GM19372 (cell line): ENCODE results near the gene ALPP.
"Not testable (repeated sequence)": the region's sequence is repeated elsewhere in the genome, so short reads cannot be mapped to it uniquely, and the experiment has no call there.

Experiments used
- ATAC-seq: cut with Tn5 transposase; IDR thresholded peaks from one replicate; pipeline ENCODE4 v1.9.1; 2021; ENCODE audit warnings: mild to moderate bottlenecking, low read depth, moderate library complexity; ENCODE audit not compliant: unreplicated experiment

The ALPP gene

DNA sequence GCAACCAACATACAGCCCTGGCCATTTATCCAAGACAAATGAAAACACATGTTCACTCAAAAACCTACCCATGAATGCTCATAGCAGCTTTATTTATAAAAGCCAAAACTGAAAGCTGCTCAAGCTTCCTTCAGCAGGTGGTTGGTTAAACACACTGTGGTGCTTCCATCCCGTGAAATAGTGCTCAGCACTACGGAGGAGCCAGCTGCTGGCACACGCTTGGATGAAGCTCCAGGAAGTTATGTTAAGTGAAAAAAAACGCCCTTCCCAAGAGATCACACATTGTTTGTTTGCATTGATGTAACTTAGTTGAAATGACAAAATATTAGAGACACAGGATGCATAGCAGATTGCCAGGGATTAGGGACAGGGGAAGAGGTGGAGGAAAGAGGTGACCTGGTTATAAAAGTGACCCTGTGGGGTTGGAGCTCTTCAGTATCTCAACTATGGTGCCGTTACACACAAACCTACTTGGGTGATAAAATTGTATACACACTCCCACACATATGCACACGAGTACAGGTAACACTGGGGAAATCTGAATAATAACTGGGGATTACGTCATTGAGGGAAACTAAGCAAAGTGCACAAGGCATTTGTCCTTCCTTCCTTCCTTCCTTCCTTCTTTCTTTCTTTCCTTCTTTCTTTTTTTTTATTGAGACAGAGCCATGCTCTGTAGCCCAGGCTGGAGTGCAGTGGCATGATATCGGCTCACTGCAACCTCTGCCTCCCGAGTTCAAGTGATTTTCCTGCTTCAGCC lies 21.9 kb downstream of the ALPP start:
- ATAC-seq, result no peak

DNA sequence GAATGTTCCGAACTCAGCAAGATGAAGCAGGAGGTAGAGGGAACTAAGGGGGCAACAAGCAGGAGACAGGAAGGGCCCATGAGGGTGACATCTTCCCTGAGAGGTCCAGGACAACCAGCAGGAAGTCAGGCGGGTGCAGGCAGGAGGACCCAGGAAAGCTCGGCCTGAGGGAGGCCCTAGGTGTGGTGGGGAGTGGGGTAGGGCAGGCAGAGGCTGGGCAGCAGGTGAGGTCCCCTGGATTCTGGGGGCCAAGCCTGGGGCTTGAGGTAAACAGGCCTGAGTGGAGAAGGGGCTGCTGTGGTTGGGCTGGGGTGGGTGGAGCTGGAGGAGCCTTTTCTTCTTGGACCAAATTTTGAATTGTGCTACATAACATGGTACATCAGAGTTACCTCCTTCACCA lies 24.0 kb downstream of the ALPP start:
- ATAC-seq, result no peak

DNA sequence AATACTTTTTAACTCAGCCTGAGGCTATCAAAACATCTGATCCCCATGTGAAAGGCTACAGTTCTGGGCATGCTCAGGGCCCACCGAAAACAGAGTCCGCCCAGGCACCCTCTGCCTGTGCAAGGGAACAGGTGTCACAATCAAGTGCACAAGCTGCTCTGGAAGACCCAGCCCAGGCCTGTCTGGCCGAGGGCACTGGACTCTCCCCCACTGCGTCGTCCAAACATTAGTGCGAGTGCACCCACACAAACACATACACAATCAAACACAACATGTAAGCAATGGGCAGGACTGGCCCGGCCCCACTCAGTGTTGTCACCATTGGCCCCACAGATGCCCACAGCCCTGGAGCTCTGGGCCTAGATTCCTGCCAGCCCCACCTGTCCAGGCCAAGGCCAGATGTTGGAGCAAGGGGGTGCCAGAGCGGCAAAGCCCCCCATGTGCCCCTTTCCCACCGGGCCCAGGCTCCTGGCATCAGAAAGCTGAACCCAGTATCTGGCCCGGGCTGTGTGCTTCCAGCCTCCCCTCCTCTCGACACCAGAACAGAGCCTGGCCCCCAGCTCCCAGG lies 27.5 kb downstream of the ALPP start:
- no peak for ATAC-seq

DNA sequence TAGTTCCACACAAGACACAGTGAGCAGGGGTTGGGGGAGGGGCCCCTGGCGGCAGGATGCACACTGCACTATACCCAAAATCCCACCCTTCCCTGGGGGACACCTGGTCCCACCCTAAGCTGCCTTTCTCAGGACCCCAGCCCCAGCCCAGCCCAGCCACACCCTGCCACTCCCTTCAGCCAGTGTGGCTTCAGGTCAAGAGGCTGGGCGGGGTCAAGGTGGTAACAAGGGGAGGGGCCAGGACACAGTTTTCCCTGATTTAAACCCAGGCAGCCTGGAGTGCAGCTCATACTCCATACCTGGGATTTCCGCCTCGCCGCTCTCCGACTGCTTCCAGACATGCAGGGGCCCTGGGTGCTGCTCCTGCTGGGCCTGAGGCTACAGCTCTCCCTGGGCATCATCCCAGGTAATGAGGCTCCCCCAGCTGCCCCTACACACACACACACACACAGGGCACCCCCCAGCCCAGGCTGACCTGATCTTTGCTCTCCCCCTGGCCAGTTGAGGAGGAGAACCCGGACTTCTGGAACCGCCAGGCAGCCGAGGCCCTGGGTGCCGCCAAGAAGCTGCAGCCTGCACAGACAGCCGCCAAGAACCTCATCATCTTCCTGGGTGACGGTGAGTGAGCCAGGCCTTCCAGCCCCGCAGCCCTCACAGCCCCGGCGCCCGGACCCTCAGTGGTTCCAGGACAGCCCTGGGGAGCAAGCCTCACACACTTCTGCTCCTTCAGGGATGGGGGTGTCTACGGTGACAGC lies 28.2 kb downstream of the ALPP start, which contains the start of gene ALPG:
ALPG (plus strand) TSS at position 289 of the 755 bp plus-strand sequence; CDS start at position 340, 51 bp downstream.
- ATAC-seq, result no peak

DNA sequence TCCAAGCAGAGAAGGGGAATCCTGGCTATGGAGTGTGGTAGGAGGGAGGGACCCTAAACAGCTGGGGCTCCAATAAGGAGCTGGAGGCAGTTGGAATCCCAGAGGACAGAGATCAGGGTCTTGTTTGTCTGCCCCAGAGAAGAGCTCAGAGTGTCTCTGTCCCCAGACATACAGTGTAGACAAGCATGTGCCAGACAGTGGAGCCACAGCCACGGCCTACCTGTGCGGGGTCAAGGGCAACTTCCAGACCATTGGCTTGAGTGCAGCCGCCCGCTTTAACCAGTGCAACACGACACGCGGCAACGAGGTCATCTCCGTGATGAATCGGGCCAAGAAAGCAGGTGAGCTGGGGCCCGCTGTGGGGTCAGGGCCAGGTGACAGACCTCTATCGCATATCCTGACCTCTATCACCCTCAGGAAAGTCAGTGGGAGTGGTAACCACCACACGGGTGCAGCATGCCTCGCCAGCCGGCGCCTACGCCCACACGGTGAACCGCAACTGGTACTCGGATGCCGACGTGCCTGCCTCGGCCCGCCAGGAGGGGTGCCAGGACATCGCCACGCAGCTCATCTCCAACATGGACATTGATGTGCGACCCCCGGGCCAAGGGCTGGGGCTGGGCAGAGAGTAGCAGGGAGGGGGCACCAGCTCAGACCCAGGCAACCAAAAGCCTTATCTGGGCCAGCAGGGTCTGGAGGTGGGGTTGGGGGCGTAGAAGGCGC lies 29.0 kb downstream of the ALPP start:
- not testable (repeated sequence) for ATAC-seq

DNA sequence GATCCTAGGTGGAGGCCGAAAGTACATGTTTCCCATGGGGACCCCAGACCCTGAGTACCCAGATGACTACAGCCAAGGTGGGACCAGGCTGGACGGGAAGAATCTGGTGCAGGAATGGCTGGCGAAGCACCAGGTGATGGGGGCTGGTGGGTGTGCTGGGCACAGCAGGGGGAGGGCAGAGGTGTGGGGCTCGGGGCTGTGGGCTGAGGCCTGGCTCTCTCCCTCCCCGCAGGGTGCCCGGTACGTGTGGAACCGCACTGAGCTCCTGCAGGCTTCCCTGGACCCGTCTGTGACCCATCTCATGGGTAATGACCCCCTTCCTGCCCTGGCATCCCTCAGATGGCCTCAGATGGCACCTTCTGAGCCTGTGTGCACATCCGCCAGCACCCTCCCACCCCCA lies 29.7 kb downstream of the ALPP start:
- ATAC-seq, result not testable (repeated sequence)

DNA sequence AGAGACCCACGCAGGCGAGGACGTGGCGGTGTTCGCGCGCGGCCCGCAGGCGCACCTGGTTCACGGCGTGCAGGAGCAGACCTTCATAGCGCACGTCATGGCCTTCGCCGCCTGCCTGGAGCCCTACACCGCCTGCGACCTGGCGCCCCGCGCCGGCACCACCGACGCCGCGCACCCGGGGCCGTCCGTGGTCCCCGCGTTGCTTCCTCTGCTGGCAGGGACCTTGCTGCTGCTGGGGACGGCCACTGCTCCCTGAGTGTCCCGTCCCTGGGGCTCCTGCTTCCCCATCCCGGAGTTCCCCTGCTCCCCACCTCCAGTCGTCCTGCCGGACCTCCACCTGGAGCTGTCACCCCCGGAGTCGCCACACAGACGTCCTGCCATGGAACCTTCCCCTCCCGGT lies 31.1 kb downstream of the ALPP start:
- ATAC-seq, result not testable (repeated sequence)

DNA sequence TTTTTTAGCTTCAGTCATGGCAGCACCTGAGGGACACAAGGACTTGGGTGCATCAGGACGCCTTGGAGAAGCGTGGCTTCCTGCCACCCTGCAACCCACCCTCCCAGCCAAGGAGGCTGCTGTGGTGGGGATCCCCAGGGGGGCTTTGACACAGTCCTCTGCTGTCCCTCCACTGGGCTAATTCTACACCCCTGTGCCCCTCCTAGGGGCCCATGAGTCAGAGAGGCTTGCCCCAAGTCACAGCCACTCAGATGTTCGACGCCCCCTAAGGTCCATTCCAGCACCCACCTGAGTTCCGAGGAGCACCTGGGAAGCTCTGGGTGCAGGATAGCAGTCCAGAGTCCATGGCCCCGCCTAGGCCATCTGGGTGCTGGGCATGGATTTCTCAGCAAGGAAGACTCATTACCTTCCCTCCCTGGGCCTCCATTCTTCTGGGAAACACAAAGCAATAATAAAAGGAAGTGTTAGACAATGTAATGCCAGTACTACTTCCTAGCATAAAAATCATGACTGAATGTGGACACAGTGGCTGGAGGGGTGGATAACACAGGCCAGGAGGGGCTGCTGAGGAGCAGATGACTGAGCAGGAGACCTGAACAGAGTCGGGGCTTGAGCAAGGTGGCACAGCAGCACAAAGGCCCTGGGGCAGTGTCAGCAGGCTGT lies 31.8 kb downstream of the ALPP start:
- ATAC-seq, result no peak

DNA sequence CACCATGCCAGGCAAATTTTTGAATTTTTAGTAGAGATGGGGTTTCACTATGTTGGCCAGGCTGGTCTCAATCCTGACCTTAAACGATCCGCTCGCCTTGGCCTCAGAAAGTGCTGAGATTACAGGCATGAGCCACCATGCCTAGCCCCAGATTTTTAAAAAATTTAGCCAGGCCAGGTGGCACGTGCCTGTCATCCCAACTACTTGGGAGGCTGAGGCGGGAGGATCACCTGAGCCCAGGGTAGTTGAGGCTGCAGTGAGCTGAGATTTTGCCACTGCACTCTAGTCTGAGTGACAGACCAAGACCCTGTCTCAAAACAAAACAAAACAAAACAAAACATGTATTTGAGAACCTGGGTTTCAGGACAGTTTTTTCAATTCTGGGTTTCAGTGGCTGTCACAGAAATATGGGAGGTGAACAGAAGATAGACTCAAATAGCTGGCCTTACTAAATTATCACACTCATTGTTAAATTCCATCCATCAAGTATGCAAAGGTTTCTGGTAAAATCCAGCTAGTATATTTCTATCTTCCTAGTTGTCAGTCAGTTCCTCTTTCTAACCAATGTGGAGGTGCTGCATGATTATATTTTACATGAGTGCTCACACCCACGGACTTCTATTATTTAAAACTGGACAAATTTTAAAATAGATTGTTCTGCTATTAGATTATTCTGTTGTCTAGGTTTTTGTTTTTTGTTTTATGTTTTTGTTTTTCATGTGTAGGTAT lies 33.5 kb downstream of the ALPP start:
- ATAC-seq, result no peak

DNA sequence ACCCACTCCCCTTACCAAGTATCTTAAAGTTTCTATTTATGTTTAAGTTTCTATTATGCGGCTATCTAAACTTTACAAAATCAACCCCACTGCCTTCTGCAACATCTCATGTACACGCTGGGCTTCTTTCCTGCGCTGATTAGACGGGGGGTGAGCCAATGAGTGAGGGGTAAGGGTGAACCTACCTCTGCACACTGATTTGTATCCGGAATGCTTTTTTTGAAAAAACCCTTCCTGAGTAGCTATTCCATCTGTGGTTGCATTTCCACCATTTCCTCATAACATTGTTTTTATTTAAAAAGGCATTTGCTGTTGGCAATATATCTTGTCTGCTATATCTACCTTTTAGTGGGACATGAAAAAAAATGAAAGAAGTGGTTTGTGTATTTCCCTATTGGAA lies 34.4 kb downstream of the ALPP start:
- ATAC-seq, result no peak

DNA sequence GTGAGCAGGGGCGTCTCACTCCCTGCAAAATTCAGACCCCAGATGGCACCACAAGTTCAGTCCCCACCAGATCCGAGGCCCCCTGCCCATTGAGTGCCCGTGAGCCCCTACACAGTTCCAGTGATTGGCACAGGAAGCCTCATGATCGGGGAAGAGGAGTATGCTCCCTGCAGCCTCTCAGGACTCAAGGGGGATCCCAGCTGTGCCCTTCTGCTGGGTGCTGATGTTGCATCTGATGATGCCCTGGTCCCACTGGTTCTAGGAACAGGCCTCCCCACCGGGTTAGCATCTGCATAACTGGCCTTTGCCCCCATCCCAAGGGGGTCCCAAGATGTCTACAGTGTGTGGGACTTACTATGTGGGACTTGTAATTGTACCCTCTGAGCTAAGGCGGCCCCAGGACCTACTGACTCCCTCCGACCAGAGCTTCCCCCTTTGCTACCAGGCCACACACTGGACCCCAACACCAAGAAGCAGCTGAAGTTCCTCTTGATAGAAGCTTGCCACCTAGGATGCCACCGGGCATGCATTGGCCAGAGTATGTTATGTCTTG lies 36.7 kb downstream of the ALPP start:
- ATAC-seq, result no peak

DNA sequence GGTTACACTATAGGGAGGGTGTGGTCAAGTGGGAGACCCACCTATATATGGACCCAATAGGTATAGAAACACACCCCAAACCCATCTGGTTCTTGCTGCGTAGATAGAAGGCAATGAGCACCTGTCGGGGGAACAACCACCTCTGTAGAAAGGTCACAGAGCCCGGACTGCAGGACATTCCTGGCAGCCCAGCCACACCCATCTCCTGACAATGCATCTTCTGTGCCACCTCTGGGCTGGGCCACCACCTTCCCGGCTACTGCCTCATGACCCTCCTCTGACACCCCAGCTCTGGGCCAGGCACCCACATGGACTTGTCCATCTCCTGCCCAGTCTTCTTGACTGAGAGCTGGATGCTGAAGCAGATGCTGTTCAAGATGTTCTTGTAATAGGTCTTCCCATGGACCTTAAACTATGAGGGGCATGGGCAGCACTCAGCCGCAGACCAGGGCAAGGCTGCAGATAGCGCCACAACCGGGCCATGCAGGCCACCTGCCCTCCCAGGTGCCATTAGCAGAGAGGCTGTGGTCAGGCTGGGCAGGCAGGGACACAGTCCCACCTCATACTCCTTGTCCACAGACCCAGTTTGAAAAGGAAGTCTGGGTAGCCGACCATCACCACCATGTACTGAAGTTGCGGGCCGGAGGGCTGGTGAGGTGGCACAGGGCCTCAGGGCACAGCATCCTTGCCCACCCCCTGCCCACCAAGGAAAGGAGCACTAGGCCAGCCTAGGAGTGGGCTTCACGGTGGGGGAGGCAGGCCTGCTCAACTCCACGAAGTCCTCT lies 37.4 kb downstream of the ALPP start:
- no peak for ATAC-seq

DNA sequence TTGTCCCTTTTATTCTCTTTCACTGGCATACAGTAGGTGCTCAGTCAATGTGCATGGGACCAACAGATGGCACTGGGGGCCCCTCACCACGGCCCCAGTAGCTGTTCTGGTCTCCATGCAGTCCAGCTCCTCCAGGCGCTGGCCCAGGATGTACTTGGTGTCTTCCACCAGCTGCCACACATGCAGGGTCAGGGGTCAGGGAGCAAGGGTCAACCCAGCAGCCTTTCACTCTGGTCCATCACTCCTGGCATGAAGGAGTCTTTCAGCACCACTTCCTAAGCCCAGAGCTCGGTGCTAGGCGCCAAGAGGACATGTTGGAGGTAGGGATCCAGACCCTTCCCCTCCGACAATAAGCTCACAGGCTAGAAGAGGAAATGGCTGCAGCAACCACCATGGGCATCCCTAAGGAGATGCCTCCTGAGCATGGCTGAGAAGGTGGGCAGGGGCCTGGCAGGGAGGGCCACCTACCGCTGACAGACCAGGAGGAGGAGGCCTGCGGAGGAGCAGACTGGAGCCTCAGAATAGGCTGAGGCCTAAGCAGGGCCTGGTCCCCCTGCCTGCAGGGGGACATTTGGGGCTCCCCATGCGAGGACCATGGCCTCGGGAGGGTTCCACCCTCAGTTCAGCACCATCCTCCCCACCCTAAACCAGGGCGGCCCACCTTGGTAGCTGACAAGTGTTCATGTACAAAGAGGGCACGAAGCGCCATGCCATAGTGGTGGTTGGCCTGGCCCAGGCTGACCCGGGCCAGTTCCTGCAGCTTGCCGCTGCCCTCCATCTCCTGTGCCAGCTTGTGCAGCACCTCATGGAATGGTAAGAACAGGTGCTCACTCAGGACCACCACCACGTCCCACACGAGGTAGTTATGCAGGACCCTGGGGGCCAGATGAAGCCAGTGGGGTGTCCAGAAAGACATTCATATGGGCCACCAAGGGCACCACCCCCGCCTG lies 38.2 kb downstream of the ALPP start:
- no peak for ATAC-seq

DNA sequence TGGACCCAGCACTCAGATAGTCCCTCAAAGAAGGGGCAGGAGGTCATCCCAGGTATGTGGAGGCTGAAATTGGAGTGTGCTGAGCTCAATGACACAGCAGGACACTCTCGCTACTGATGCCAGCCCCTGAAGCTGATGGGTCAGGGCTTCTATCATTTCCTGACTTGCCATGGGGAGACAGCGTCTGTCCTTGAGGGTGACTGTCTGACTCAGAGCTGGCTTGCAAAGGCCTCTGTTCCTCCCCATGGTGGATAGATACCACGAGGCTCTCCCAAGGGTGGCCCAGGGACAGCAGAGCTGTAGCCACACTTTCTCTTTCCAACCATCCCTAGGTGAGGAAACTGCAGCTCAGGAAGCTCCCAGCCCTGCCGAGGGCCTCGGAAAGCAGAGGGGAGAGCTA lies 38.9 kb downstream of the ALPP start:
- ATAC-seq, result no peak

DNA sequence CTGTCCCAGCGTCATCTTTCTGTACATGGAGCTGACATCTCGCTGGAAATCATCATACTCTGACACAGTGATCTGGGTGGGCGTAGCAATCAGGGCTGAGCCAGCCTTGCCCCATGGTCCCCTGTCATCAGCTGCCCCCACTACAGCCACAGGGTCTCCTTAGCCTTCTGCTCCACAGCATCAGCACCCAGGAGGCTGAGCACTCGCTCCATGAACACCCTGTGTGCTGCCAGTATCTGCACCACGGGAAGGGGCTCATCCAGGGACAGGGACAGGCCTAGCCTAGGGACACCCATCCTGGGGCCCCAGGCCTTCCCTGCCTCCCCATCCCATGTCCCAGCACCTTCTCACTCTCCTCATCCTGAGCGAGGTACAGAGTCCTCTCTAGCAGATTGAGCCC lies 39.5 kb downstream of the ALPP start:
- ATAC-seq, result no peak

DNA sequence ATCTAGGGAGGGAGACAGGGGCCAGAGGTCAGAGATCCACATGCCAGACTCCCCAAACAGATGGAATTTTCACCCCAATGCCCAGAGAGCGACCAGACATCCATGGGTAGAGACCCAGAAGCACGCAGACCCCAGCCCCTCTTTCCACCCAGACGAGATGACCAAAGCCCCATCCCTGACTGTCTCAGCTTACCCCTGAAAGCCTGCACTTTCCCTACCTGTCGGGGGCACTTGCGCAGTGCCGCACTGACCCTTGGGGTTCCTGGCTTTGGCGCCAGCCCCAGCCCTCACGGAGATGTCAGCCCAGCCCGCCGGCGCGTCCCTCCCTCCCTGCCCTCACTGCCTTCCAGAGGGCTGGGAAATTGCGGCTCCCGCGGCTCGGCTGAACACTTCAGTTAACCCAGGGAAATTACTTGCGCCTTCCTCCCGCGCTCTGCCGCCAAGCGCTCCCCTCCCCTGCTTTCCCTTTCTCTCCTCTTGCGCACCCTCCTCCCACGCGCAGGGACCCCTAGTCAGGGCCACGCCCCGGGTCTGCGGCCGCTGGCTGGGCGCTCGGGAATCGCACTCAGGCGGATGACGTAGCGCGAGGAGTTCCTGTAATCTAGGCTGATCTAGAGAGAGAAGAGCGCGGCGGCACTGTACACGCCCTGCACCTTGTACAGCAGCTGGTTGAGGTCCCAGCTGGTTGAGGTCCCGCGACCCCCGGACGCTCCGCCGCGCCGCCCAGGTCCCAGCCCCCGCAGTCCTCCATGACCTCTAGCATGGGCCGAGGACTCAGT lies 40.1 kb downstream of the ALPP start:
- no peak for ATAC-seq
